TTC549 (cell line): Measurements from ENCODE around the gene ZFHX2.
"Not testable (repeated sequence)": the region's sequence is repeated elsewhere in the genome, so short reads cannot be mapped to it uniquely, and the experiment has no call there.

Source experiments
- FAIRE-seq: peaks from 2 replicates; lab custom pipeline; 2012; peaks lifted over from hg19 to GRCh38; lab: Jason Lieb, UNC

The ZFHX2 gene

DNA sequence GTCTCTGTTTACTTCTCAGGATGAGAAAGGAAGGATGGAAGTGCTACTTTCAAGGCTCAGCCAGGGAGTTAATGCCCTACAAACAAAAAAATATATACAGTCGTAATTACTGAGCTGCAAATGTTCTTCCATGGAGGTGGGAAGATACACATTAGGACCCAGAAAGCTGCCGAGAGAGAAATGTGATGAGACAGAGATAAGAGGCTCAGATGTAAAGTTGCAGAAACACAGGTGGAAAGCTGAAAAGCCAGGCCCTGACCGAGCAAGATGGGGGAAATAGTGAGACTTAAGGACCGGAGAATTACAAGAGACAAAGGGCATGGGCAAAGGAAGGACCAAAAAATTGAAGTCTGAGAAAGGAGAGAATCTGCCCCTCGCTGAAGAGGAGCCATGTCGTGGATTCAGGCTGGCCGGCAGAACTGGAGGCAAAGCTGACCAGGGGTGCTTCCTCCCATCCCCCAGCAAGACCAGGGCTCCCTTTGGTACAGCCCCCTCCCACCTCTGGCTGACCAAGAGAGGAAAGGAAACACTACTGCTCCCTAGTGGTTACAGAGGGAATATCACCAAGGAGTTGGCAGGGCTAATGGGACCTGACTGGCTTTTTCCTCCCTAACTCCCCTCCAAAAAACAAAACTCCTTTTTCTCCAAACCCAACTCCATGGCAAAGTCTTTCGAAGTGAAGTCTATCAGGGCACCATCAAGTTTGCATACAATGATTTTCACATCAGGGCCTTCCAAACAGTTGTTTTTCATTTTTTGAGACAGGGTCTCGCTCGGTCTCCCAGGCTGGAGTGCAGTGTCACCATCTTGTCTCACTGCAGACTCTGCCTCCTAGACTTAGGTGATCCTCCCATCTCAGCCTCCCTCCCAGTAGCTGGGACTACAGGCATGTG is 12.1 kb downstream of the ZFHX2 start:
- no peak for FAIRE-seq

DNA sequence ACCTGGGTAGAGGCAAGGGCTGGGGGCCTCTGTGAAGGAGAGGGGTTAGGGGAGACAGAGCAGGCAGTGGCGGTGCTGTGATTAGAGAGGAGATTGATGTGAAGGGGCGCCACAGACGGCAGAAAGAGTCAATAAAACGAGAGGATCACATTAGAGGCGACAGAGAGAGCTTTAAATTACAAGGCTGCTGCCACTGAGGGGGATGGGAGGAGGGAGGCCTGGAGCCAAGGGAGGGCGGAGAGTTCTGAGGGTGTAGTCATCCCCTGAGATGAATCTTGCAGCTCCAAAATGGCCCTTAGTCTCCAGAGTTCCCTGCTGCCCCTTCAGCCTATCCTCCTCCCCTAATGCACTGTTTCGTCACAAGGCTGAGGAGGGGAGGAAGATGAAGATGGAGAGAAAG is 12.8 kb downstream of the ZFHX2 start:
- no peak for FAIRE-seq

DNA sequence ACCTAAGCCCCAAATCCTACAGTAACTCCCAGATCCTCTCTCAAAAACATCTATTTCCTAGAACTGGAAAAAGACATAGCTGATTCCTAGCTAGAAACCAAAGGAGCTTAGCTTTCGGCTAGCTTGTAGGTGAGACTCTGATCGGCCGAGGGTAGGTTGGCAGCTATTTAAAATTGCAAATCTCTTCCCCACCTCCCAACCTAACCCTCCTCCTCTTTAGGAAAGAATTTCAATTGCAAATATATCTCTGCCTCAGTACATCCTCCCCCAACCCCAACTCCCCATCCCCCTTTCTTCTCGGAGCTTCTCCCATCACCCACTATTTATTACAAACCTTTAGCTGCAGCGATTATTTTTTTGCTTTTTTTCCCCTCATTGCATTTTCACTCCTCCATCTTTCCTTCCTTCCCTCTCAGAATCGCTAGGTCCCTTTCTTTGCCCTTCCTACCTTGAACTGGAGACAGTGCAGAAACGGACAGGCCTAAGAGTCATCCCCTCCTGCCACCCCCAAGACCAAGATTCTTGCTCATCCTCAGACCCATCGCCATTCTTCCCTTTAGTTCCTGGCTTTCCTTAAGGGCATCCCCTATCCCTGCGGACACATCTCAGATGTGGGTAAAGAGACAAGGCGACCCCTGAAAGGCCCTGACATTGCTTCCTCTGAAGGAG is 13.4 kb downstream of the ZFHX2 start:
- no peak for FAIRE-seq

DNA sequence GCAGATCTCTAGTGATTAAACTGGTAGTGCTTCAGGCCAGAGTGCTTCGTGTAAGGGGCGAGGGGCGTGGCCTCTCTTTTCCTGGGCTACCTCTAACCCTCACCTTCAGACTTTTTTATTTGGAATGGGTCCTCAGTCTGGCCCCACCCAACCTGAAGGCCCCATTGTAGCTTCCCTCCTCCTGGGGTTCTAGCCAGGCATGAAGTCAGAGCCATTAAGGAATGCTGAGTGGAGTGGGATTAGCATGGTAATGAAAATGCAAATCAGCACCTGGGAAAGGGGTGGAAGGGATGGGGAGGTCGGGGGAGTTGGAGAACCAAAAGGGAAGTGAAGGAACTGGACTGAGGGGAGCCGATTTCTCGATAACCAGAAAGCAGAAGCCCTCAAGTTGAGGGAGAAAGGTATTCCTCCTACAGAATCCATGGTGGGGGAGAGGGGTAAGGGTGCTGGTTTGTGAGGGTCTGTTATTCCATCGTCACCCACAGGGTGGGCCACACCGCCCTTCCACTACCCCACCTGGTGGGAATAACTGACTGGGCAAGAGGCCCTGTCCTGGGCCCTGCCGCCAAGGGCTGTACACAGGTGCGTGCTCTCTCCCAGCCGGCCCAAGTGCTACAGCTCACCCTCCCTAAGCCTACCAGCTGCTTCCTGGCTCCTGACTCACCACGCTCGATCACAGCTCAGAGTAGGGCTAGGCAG is 14.1 kb downstream of the ZFHX2 start:
- no peak for FAIRE-seq

DNA sequence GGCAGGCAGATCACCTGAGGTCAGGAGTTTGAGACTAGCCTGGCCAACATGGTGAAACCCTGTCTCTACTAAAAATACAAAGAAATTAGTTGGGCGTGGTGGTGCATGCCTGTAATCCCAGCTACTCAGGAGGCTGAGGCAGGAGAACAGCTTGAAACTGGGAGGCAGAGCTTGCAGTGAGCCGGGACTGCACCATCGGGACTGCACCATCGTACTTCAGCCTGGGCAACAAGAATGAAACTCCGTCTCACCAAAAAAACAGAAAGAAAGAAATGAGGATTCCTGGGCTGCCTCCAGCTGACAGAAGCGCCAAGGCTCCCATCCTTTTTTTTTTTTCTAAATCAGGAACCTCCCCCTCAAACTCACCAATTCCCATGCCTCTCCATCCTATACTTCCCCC is 14.7 kb downstream of the ZFHX2 start:
- not testable (repeated sequence) for FAIRE-seq

DNA sequence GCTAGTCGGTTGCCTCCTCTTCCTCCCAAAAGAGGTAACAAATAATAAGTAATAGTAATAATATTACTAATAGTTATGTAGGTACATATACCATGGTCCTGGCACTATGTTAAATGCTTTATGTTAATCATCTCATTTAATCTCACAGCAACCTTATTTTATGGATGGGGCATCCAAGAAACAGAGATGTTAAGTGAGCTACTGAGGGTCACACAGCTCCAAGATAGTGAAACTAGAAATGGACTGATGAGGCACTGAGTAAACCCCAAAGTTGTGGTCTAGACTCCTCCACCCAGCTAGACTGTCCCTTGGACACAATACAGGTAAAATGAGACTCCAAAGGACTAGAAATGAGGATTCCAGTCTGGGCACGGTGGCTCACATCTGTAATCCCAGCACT is 15.1 kb downstream of the ZFHX2 start:
- no peak for FAIRE-seq

DNA sequence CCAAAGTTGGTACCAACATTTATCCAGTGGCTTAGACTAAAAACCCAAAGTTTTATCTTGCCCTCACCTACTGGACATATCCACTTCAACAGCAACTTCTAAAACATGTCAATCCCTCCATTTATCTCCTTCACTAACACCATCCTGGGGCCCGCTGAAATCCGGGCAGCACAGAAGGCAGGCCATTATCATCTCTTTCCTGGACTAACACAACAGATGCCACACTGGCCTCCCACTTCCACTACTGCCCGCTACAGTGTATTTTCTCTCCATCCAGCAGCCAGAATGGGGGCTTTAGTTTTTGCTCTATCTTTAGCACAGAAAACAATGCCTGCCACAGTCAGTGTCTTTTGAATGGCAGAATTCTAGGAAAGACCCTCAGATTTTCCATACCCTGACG is 15.6 kb downstream of the ZFHX2 start:
- no peak for FAIRE-seq

DNA sequence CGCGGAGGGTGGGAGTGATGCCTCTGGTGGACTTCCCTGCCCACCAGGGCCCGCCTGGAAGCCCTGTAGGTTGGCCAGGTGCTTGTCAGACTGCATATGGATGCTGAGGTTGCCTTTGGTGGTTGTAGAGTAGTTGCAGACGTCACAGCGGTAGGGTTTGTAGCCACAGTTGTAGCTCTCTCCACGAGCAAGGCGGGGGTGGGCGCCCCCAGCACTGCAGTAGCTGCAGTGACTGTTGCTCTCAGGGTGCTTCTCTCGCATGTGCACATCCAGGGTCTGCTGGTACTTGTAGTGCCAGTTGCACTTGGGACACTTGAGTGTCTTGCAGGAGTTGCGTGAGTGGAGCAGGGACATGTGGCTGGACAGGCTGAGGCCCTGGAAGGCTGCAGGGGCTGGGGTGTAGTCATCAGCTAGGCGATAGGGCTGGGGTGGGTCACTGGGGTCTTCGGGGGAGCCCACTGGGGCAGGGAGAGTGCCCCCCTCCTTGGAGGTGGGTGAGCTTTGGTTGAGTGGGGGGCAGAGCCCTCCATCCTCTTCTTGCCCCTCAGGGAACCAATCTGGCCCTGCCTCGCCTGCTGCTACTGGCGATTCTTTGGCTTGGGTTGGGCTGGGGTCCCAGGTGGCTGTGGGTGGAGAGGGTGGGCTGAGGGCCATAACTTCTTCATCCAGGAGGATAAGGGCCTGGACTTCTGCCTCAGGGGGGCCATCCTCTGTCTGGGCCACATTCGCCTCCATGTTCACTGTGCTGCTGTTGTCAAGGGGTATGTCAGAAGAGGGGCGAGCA is 17.7 kb downstream of the ZFHX2 start:
- no peak for FAIRE-seq

DNA sequence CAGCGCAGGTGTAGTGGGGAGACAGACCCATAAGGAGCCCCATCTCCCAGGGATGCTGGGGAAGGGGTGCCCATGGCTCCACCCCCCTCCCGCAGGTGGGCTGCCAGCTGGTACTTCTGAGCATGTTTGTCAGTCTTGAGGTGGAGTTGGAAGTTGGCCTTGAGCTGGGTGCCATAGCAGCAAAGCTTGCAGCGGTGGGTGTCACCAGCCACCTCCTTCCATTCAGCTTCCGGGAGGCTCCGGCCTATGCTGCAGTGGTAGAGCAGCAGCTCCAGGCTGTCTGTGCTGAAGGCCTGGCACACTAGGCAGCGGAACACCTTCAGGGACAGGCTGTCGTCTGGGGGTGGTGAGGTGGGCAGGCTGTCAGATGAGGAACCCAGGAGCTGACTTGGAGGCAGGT is 18.9 kb downstream of the ZFHX2 start:
- no peak for FAIRE-seq

DNA sequence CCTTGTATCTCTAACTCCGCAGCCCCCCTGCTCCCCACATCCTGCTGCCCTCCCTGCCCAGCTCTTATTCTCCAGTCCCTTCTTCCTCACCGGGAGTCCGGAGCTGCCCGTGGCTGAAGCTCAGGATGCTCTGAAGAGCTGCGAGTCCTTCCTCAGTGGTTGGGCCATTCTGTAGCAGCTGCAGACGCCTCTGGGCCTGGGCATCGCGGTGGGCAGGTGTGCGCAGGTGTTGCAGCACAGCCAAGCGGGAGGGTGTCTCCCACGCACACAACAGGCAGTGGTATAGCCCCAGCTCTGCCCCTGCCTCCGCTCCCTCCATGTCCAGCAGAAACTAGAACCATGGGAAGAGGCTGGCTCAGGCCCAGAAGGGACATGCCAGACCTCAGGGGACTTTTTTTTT is 20.2 kb downstream of the ZFHX2 start:
- FAIRE-seq: no peak

DNA sequence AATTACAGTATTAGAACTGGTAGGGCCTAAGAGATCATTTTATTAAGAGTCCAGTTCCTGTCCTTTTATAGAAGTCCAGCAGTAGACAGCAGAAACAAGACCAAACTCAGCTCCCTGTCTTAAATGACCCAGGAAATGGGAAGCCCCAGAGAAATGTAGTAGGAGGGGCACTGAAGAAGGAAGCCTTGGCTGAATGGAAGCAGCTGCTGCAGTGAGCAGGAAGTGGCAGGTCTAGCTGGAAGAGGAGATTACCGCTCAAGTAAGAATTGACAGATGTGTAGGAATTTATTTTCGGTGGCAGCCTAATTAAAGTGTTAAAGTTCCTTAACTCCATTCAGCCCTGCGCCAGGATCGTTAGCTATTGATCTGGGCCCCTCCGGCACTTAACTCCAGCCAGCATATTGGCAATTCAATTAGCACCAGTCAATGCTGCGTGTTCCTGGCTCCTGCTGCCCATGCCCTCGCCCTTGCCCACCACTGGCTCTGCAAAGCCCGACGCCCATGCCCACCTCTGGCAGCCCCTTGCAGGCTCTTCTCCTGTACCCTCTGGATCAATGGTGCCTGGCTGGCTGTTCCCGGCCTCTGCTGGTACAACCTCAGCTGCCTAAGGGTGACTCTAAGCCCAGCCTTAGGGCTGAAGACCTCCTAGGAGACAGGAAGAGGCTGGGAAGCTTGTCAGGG is 21.1 kb downstream of the ZFHX2 start:
- FAIRE-seq: no peak

DNA sequence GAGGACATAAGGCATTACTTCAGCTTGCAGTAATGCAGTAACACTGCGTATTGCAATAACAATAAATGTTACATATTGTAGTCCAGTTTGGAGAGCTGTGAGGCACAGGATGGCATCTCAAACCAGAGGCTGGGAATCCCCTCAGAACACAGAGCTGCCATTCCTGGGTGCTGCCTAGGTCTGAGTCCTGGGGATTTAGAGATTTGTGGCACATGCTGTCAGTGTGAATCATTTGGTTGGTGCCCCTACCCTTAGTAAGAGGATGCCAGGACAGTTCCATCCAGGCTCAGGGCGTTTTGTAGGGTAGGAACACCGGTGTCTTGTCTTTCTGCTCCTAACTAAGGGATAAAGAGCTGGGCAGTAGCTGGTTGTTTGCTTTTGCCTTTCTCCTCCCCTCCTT is 22.5 kb downstream of the ZFHX2 start:
- no peak for FAIRE-seq

DNA sequence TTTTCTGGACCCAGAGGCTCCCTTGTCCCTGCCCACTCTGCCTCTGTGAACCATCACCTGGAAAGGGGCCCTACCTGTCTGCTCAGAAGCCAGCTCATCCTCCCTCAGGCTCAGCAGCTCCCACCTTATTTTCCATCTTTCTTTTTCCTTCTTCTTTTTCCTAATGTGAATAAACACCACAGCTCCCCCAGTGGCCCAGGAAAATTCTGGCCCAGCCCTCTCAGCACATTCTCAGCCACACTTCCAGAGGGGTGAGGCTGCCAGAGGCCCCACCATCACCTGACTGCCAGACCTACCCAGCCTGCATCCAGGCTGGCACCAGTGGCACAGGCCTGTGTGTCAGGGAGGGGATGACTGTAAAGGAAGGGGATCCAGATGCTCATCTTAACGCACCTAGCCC is 23.0 kb downstream of the ZFHX2 start:
- FAIRE-seq: no peak

DNA sequence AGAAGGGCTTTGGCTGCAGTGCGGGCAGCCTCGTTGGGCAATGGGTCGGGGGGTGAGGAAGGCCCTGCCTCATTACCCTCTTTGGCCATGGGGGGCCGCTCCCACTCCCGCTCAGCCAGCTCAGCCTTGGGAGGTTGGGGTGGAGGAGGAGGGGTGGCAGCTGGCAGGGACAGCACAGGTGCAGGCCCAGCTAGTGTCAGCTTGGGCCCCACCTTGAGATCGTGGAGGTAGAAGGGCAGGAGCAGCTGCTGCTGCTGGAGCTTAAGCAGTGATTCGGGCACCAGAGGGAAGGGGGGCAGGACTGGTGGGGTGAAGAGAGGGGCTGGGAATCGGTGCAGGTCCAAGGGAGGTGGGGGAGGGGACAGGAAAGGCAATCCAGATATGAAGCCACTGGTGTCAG is 26.0 kb downstream of the ZFHX2 start:
- FAIRE-seq: no peak

DNA sequence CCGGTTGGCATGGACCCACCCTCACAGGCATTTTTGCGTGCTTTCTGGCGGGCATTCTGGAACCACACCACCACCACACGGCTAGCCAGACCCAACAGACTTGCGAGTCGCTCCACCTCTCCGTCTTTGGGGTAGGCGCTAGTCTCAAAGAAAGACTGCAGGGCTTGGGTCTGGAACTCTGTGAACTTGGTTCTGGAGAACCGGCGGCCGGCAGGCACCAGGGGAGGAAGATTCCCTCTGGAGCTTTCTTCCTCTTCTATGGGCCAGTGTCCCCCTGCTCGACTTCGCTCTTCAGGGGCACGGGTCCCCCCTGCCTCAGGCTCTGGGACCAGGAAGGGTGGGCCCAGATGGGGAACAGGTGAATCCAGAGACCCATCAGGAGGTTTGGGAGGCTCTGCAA is 26.6 kb downstream of the ZFHX2 start:
- no peak for FAIRE-seq

DNA sequence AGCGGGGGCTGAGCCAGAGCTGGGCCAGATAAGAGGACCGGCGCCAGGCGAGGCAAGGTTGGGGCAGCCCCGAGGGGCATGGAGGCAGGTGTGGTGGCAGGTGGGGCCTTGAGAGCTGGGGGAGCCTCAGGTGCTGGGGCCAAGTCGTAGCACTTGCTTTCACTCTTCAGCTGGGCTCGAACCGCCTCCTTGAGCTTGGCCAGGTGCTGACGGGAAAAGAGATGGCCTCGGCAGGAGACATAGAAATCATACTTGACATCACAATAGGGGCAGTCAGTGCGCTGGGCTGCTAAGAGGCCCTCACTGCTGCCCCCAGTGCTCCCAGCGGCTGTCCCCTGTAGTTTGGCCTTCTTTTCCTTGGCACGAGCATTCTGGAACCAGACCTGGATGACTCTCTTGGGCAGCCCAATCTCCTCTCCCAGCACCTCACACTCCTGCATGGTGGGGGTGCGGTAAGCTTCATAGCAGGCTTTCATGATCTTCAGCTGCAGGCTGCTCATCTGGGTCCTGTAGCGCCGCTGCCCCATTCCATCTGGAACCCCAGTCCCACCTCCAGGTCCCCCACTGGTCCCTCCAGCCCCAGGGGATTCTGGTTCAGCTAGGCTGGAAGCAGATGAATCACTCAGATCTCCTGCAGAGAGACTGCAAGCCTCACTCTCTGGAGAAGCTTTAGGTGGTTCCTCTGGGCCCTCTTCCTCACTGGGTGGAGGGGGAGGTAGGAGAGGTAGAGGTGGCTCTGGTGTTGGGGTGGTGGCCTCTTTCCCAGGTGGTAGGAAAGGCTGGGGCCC is 28.1 kb downstream of the ZFHX2 start:
- no peak for FAIRE-seq

DNA sequence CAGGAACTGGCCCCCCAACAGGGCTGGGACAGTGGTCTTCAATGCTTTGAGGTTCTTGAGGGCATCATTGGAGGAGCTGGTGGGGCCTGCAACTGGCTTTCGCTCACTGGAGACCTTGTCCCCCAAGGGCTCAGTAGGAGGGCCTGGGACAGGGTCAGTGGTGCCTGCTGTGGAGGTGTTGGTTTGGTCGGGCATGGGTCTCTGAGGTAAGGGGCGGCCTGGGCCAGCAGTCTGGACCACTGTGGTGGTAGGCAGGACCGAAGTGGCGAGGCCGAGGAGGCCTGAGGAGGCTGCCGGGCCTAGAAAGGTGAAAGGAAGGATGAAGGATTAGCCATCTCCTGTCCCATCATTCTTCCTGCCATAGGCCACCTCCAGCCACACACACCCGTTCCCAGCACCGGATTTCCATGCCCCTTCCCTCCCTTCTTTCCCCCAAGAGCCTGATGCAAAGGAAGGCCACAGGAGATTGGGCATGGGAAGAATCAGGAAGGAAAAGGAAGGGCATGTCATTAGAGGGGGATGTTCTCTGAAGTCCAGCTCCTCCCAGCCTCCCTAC is 28.8 kb downstream of the ZFHX2 start:
- FAIRE-seq: no peak

DNA sequence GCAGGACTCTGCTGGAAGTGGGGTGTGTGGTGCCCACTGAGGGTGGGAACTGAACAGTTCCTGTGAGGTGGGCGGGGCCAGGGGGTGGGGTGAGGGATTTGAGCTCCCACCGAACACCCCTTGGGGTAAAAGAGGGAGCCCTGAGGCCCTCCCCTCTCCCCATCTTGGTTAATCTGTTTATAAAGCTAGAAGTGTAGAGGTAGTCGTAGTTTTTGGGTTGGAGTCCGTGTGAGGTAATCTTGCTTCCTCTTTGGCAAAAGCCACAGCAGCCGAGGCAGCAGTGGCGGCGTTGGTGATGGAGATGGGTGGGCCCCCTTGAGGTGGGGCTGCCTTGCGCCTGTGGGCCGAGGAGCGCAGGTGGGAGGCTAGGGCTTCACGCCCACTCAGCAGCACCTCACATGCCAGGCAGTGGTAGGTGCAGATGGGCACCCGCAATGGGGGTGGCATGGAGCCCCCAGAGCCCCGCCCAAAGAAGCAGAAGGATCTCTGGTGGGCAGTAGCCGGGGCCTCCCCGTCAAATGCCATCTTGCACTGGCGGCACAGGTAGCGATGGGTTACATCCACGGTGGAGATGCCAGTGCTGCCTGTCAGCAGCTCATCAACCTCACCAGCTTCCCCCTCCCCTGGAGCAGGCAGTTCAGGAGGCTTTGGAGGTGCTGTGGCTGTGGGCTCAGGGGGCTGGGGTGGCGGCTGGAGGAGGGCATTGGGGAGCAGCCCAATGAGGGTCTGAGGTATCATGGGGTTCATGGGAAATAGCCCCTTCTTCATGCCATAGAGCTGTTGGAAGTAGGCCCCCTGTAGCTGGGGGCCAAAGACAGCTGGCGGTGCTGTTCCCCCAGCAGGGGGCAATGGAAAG is 29.6 kb downstream of the ZFHX2 start:
- FAIRE-seq: no peak

DNA sequence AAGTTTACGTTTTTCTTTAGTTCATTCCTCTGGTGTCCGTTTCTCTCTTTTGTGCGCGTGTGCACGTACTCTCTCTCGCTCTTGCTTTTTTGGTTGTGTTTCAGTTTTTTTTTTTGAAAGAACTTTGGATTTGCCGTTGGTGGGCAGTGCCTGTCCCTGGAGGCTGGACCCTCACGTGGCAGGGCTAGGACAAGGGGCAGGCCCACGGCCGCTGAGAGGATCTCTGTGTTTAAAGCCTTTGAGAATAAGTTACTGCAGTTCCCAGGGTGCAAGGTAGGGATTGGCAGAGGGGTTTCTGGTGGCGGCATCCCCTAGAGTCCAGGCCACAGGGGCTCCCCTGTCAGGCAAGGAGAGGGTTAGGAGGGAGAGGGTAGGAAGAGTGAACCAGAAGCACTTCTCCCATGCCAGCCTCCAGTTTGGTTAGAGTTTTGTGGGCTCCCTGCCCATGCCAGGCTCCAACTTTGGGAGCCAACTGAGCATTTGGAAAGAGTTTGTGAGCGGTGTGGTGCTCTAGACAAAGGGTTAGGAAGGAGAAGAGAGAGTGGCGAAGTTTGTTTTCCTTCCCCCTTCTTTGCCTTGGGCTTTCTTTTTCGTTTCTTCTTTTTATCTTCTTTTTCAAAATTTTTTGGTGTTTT is 30.5 kb downstream of the ZFHX2 start:
- no peak for FAIRE-seq
